TTC549 (cell line): ENCODE data around the gene CAMTA1.

Source experiments
- FAIRE-seq: peaks from 2 replicates; lab custom pipeline; 2012; peaks lifted over from hg19 to GRCh38; lab: Jason Lieb, UNC

Gene CAMTA1

GRCh38 chr1:7456722-7457082 lies 671.4 kb downstream of the CAMTA1 start:
- FAIRE-seq = no peak

- no peak for FAIRE-seq
Observed at GRCh38 chr1:7457811-7458210, 672.6 kb downstream of the CAMTA1 start.

DNA sequence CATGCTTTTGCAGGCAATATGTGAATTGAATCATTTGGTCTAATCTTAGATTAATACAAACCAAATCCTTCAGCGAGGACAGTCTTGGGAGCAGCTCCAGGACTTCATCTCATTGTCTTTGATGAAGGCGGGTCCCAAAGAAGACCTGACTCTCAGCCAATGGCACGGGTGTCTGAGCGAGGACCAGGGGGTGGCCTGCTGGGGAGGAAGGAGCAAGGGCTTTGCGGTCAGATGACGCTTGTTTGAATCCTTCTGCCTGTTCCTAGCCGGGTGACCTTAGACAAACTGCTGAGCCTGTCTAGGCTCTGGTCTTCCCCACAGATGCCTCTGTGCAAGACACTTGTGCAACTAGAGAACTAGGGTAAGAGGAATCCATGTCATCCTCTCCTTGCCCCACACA lies 673.7 kb downstream of the CAMTA1 start:
- no peak for FAIRE-seq

- no peak for FAIRE-seq
Observed at GRCh38 chr1:7459914-7460313, 674.7 kb downstream of the CAMTA1 start.

GRCh38 chr1:7460807-7461206 lies 675.6 kb downstream of the CAMTA1 start:
- no peak for FAIRE-seq

- no peak for FAIRE-seq
Observed at GRCh38 chr1:7462617-7463016, 677.4 kb downstream of the CAMTA1 start.

DNA sequence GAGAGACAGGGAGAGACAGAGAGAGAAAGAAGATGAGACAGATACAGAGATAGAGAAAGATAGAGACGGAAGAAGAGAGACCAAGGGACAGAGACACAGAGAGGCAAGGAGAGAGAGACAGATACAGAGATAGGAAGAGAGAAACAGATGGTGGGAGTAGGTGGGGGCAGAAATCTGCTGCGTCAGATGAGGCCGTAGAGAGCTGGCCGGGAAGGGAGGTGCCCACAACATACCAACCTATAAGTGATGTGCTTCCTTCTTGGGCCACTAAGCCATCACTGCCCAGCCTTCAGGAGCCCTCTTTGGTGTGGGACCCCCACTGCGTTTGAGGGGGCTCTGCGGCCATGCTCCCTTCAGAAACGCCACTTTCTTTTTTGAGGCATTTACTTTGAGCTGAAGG lies 678.3 kb downstream of the CAMTA1 start:
- FAIRE-seq = no peak

GRCh38 chr1:7464736-7465135 lies 679.5 kb downstream of the CAMTA1 start:
- no peak for FAIRE-seq

GRCh38 chr1:7467476-7468175 lies 682.4 kb downstream of the CAMTA1 start:
- no peak for FAIRE-seq

GRCh38 chr1:7468248-7468647 lies 683.0 kb downstream of the CAMTA1 start:
- FAIRE-seq = no peak

- no peak for FAIRE-seq
Observed at GRCh38 chr1:7469255-7469938, 684.1 kb downstream of the CAMTA1 start.

GRCh38 chr1:7470904-7471638 lies 685.8 kb downstream of the CAMTA1 start:
- no peak for FAIRE-seq

DNA sequence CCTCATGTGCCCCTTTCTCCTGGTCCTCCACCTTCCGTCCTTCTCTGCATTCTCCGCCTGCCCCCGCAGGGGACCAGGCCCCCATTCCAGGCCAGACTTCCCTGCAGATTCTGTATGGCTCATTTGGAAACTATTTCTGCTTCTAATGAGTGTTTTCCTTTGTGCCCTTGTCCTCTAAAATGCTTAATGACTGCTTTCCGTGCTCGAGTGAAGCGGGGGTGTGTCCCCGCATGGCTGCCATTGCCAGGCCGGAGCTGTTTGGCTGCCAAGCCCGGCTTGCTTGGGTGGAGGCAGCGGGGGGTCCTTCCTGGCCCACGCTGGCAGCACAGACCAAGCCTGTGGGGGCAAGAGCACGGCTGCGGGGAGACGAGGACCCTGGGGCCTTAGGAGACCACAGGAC lies 686.6 kb downstream of the CAMTA1 start:
- no peak for FAIRE-seq

- no peak for FAIRE-seq
Observed at GRCh38 chr1:7473223-7474142, 688.2 kb downstream of the CAMTA1 start.

DNA sequence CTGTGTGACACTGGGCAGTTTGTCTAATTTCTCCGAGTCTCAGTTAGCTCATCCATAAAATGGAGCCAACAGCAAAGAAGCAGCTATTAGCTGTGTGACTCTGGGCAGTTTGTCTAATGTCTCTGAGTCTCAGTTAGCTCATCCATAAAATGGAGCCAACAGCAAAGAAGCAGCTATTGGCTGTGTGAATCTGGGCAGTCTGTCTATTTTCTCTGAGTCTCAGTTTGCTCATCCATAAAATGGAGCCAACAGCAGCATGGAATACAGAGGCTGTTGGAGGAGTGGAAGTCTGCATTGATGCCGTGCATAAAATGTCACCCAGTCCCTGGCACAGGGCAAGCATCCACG lies 688.9 kb downstream of the CAMTA1 start:
- no peak for FAIRE-seq

DNA sequence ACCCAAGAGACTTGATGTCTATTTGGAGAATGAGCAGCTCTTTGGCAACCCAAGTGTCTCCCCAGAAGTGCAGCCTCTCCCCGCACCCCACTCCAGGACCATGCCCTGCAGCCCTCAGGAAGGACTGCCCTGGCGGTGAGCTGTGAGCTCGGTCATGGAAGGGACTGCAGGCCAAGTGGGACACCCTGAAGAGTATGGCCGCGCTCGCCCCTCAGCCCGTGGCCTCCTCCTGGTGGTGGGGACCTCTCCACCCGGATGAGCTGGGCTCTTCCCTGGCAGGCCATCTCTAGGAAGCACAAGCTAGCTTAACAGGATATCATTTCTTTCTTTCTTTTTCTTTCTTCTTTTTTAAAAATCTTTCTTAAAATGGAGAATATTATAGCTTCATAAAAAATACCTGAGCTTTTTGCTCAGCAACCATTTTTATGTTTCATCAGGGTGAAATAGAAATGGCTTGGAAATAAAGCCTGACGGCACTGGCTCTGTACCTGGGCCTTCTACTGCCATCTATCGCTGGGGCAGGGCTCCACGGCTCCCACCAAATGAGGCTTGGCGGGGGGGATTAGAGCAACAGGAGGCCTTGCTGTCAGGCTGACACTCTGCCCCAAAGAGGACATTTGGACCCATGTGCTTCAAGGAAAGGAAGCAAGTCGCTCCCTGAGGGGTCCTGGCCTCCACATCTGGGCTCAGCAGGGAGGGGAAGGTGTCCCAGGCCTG lies 689.7 kb downstream of the CAMTA1 start:
- FAIRE-seq = no peak

DNA sequence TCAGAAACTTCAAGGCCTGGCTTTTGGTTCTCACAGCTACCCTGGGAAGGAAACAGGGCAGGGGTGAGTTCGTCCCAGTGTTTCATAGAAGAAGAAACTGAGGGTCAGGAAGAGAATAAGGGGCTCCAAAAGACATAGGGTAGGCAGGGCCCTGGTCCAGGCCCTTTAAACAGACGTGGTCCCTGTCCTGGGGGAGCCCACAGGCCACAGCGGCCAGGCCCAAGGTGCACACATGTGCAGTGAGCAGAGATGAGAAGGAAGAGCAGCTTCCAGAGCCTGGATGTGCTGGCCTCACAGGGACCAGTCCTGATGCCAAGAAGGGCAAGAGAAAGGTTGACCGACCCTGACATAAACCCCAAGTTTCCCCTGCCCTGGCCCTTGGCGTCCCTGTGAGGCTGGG lies 690.4 kb downstream of the CAMTA1 start:
- FAIRE-seq = no peak

GRCh38 chr1:7476402-7476801 lies 691.1 kb downstream of the CAMTA1 start:
- FAIRE-seq = no peak

DNA sequence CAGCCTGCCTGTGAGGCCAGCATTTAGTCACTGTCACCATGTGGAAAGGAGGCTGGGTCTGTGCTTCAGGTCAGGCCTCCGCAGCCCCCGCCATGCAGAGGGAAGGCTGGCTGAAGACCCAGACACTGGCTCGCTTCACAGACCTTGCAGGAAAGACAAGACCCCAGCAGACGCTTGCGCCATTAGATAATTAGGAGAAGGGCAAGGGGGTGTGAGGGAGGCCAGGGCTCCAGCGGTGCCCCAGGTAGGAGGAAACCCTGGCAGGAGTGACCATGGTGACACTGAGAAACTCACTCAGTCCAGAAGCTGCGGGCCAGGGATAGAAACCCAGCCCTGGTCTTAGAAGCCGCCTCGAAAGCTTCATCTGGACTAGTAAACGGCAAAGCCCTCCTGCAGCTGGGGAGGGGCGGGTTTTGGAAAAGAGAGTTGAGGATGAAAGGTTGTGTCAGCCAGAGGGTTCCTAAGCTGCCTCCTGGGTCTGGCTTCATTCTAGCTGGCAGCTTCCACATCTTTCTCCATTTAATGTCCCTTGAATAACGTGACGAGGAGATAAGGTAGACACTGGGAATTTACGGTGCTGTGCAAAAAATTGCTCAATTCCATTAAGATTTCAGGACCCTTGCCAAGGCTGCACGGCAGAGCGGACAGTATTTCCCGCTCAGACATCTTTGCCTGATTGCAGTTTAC lies 691.8 kb downstream of the CAMTA1 start:
- no peak for FAIRE-seq

- no peak for FAIRE-seq
Observed at GRCh38 chr1:7477593-7477992, 692.3 kb downstream of the CAMTA1 start.

DNA sequence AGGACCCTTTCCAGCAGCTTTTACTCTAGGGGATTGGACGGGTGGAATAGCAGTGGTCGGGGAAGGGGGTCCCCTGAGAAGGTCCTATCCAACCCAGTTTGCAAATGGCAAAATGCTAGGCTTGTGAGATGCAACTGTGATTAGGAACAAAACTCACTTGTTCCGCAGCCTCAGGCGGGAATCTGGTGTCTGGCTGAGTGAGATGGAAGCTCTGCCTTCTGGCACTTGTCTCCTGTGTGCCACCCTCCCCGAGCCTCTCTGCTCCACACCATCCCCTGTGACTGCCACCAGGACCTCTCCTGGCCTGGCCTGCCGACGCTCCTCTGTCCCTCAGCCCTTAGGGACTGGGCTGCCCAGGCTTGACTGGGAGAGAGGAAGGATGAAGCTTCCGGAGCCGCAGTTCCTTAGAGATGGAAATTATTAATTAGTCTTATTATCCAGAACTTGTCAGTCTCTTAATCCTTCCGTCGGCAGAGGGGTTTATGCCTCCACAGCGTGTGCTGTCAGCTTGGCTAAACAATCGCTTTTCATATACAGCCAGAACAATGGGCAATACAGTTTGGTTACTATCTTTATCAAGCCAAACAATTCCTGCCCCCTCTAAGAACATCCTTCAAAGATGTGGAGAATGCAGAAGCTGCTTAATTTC lies 693.0 kb downstream of the CAMTA1 start:
- no peak for FAIRE-seq
